Measurements from ENCODE around the gene DSCAM. TPM values are rescaled to one million over a fixed set of nuclear protein-coding genes. Genes with fewer than 3 reads are reported as not detected.

Gene DSCAM
- total RNA-seq, 4 donors from 2014 or later, result under 0.01 to 0.44 TPM; not detected in 2

GRCh38 chr21:40128891-40129290, 718.1 kb downstream of the DSCAM start:
- TF ChIP-seq CTCF (IDR thresholded peaks at IDR 0.05), result no peak
- no peak for TF ChIP-seq POLR2A (IDR thresholded peaks at IDR 0.05)
- TF ChIP-seq EP300 (IDR thresholded peaks at IDR 0.05), result no peak
- Histone ChIP-seq H3K27ac (no peak overlapping the region), H3K9me3 (peaks cover 0 to 10% (median 0%) of the 10 kb centered on the region in 4 donors), H3K27me3 (no peaks in the 10 kb centered on the region), H3K4me3 (no peak overlapping the region), H3K36me3 (no peaks in the 10 kb centered on the region), H3K4me1 (no peaks in the 10 kb centered on the region)
- 79 to 86% methylated on average over 5 of the region's 5 CpGs for WGBS, 2 donors
- no peak for DNase-seq (ENCODE audit: low spot score in 2 of 2)

GRCh38 chr21:40120940-40121575, 725.9 kb downstream of the DSCAM start:
- H3K4me3 ChIP-seq, result no peak overlapping the region
- 24 to 25% methylated on average over 4 of the region's 4 CpGs for WGBS, 2 donors
- TF ChIP-seq CTCF (IDR thresholded peaks at IDR 0.05), result peak; percentile 47 to 81 (median 55)
- no peak for TF ChIP-seq POLR2A (IDR thresholded peaks at IDR 0.05)
- H3K27ac ChIP-seq, result no peak overlapping the region
- peaks cover 0 to 5% (median 0%) of the 10 kb centered on the region in 4 donors for H3K9me3 ChIP-seq
- no peaks in the 10 kb centered on the region for H3K4me1 ChIP-seq
- no peaks in the 10 kb centered on the region for H3K27me3 ChIP-seq
- H3K36me3 ChIP-seq, result no peaks in the 10 kb centered on the region
- no peak for DNase-seq (ENCODE audit: low spot score in 2 of 2)

- no peaks in the 10 kb centered on the region for H3K36me3 ChIP-seq
- H3K27me3 ChIP-seq, result no peaks in the 10 kb centered on the region
- 85 to 91% methylated on average over 9 of the region's 9 CpGs for WGBS, 2 donors
- TF ChIP-seq POLR2A (IDR thresholded peaks at IDR 0.05), result no peak
- no peaks in the 10 kb centered on the region for H3K4me1 ChIP-seq
- H3K4me3 ChIP-seq, result no peak overlapping the region
- DNase-seq (ENCODE audit: low spot score in 2 of 2), result no peak
- no peak overlapping the region for H3K27ac ChIP-seq
- no peaks in the 10 kb centered on the region for H3K9me3 ChIP-seq
These were observed 728.4 kb downstream of the DSCAM start for GRCh38 chr21:40118527-40118926.

GRCh38 chr21:40117236-40117635, 729.7 kb downstream of the DSCAM start:
- H3K4me3 ChIP-seq, result no peak overlapping the region
- no peaks in the 10 kb centered on the region for H3K27me3 ChIP-seq
- no peak overlapping the region for H3K27ac ChIP-seq
- no peak for DNase-seq (ENCODE audit: low spot score in 2 of 2)
- 95 to 97% methylated on average over 4 of the region's 4 CpGs for WGBS, 2 donors
- H3K36me3 ChIP-seq, result no peaks in the 10 kb centered on the region
- TF ChIP-seq CTCF (IDR thresholded peaks at IDR 0.05) (no peak), EP300 (IDR thresholded peaks at IDR 0.05) (no peak), POLR2A (IDR thresholded peaks at IDR 0.05) (no peak)
- H3K4me1 ChIP-seq, result no peaks in the 10 kb centered on the region
- H3K9me3 ChIP-seq, result no peaks in the 10 kb centered on the region

GRCh38 chr21:40115775-40116174, 731.2 kb downstream of the DSCAM start:
- no peaks in the 10 kb centered on the region for H3K36me3 ChIP-seq
- H3K9me3 ChIP-seq, result no peaks in the 10 kb centered on the region
- no peak for DNase-seq (ENCODE audit: low spot score in 2 of 2)
- no peaks in the 10 kb centered on the region for H3K4me1 ChIP-seq
- H3K27ac ChIP-seq, result no peak overlapping the region
- no peaks in the 10 kb centered on the region for H3K27me3 ChIP-seq
- H3K4me3 ChIP-seq, result no peak overlapping the region
- no peak for TF ChIP-seq POLR2A (IDR thresholded peaks at IDR 0.05)
- no peak for TF ChIP-seq CTCF (IDR thresholded peaks at IDR 0.05)
- no peak for TF ChIP-seq EP300 (IDR thresholded peaks at IDR 0.05)

- Histone ChIP-seq H3K27ac (no peak overlapping the region), H3K4me1 (no peaks in the 10 kb centered on the region), H3K9me3 (peaks cover 0 to 12% (median 0%) of the 10 kb centered on the region in 4 donors), H3K36me3 (no peaks in the 10 kb centered on the region), H3K27me3 (no peaks in the 10 kb centered on the region), H3K4me3 (no peak overlapping the region)
- WGBS, 2 donors, result 65 to 75% methylated on average over 3 of the region's 3 CpGs
- TF ChIP-seq POLR2A (IDR thresholded peaks at IDR 0.05) (no peak), CTCF (IDR thresholded peaks at IDR 0.05) (no peak), EP300 (IDR thresholded peaks at IDR 0.05) (no peak)
- no peak for DNase-seq (ENCODE audit: low spot score in 2 of 2)
These were observed 744.3 kb downstream of the DSCAM start for GRCh38 chr21:40102682-40103081.
